Suppressor macrophage treated with lipopolysaccharide for 1 hour (primary cell): Measurements from ENCODE around the gene TAS1R3.

Source experiments
- DNase-seq, 3 donors: peaks; one replicate each; pipeline ENCODE4 v3.0.0-alpha.2; 2020 to 2022

The TAS1R3 gene

GRCh38 chr1:1371746-1372711 lies 40.9 kb downstream of the TAS1R3 start:
- DNase-seq: peak; percentile 61 to 81 (median 68)

- no peak for DNase-seq
These were observed 42.2 kb downstream of the TAS1R3 start for GRCh38 chr1:1373051-1373814.

GRCh38 chr1:1373815-1374588 lies 42.9 kb downstream of the TAS1R3 start:
- no peak for DNase-seq

- peak in 1 of 3 donors; percentile 25 for DNase-seq
These were observed 43.5 kb downstream of the TAS1R3 start for GRCh38 chr1:1374589-1374928.

- peak; percentile 100 for DNase-seq
These were observed 44.0 kb downstream of the TAS1R3 start, which contains the start of gene AURKAIP1 for GRCh38 chr1:1374929-1375662. Gene AURKAIP1, minus strand, starts transcription at chr1:1375207. Its CDS starts 451 bp downstream, at chr1:1374756.

GRCh38 chr1:1376551-1377226 lies 45.6 kb downstream of the TAS1R3 start:
- DNase-seq: no peak

GRCh38 chr1:1377540-1378205 lies 46.6 kb downstream of the TAS1R3 start:
- DNase-seq: no peak

- DNase-seq: no peak
These were observed 49.8 kb downstream of the TAS1R3 start for GRCh38 chr1:1380860-1381259.

GRCh38 chr1:1381294-1381693 lies 50.2 kb downstream of the TAS1R3 start:
- no peak for DNase-seq
